OCI-LY1 (cell line): ENCODE results near the gene RAB11FIP4.

ENCODE experiments used
- H2AFZ ChIP-seq: fragments of 200-600 bp; sonication (generic), shearing (Covaris generic); 2 replicates; pipeline ENCODE4 v1.6.0; 2014; ENCODE audit warnings: antibody characterized with exemption, mild to moderate bottlenecking, low read length
- H3F3A ChIP-seq: fragments of 200-600 bp; sonication (generic), shearing (Covaris generic); 2 replicates; pipeline ENCODE4 v1.6.0; 2014; ENCODE audit warnings: mild to moderate bottlenecking, antibody characterized with exemption, low read length, moderate library complexity; ENCODE audit not compliant: insufficient read depth
- H3K27ac ChIP-seq: fragments of 200-600 bp; sonication (generic); 2 replicates; pipeline ENCODE4 v1.5.1; 2014; ENCODE audit warnings: low read length, mixed run types, mild to moderate bottlenecking, low read depth; ENCODE audit not compliant: poor library complexity, severe bottlenecking
- H3K27me3 ChIP-seq: fragments of 200-600 bp; sonication (generic); 2 replicates; pipeline ENCODE4 v1.6.0; 2014; ENCODE audit warnings: antibody characterized with exemption, mild to moderate bottlenecking, low read length, moderate library complexity; ENCODE audit not compliant: insufficient read depth
- H3K36me3 ChIP-seq: fragments of 200-600 bp; sonication (generic); 2 replicates; pipeline ENCODE4 v1.6.1; 2014; ENCODE audit warnings: mild to moderate bottlenecking, antibody characterized with exemption, low read length, moderate library complexity, mixed read lengths; ENCODE audit not compliant: insufficient read depth
- H3K4me1 ChIP-seq: fragments of 200-600 bp; sonication (generic); 2 replicates; pipeline ENCODE4 v1.5.1; 2014; ENCODE audit warnings: mild to moderate bottlenecking, low read length, moderate library complexity; ENCODE audit not compliant: insufficient read depth, severe bottlenecking
- H3K4me2 ChIP-seq: fragments of 200-600 bp; sonication (generic), shearing (Covaris generic); 2 replicates; pipeline ENCODE4 v1.6.1; 2014; ENCODE audit warnings: low read length
- H3K4me3 ChIP-seq: fragments of 200-600 bp; sonication (generic); 2 replicates; pipeline ENCODE4 v1.5.1; 2014; ENCODE audit warnings: low read length, low read depth, mild to moderate bottlenecking, mixed read lengths; ENCODE audit not compliant: poor library complexity, severe bottlenecking
- H3K79me2 ChIP-seq: fragments of 200-600 bp; shearing (Covaris generic); 2 replicates; pipeline ENCODE4 v1.6.1; 2016; ENCODE audit warnings: mixed run types, low read length, mixed read lengths; ENCODE audit not compliant: insufficient read depth
- H3K9ac ChIP-seq: fragments of 200-600 bp; sonication (generic), shearing (Covaris generic); 2 replicates; pipeline ENCODE4 v1.6.1; 2014; ENCODE audit warnings: mild to moderate bottlenecking, low read length, mixed read lengths
- H3K9me2 ChIP-seq: fragments of 200-600 bp; sonication (generic), shearing (Covaris generic); 2 replicates; pipeline ENCODE4 v1.6.1; 2014; ENCODE audit warnings: low read depth, mild to moderate bottlenecking, low read length, mixed read lengths
- H3K9me3 ChIP-seq: fragments of 200-600 bp; shearing (Covaris generic); 2 replicates; pipeline ENCODE4 v1.6.1; 2014; ENCODE audit warnings: low read length, mixed read lengths
- H4K20me1 ChIP-seq: fragments of 200-600 bp; sonication (generic), shearing (Covaris generic); 2 replicates; pipeline ENCODE4 v1.6.0; 2016; ENCODE audit warnings: mild to moderate bottlenecking, low read length; ENCODE audit not compliant: insufficient read depth
- EZH2 ChIP-seq: fragments of 200-600 bp; sonication (generic), shearing (Covaris generic); IDR thresholded peaks from 2 replicates; pipeline ENCODE4 v1.8.0; 2017; ENCODE audit warnings: borderline replicate concordance, mixed run types, mild to moderate bottlenecking, antibody characterized with exemption, low read length, moderate library complexity, mixed read lengths
- TF ChIP-seq, protein P1 (sequence below): fragments of 200-600 bp; sonication (generic), shearing (Covaris generic); IDR thresholded peaks from 2 replicates; pipeline ENCODE4 v1.5.1; 2017; ENCODE audit warnings: mild to moderate bottlenecking, antibody characterized with exemption, low read length, moderate library complexity, mixed read lengths

The RAB11FIP4 gene

DNA sequence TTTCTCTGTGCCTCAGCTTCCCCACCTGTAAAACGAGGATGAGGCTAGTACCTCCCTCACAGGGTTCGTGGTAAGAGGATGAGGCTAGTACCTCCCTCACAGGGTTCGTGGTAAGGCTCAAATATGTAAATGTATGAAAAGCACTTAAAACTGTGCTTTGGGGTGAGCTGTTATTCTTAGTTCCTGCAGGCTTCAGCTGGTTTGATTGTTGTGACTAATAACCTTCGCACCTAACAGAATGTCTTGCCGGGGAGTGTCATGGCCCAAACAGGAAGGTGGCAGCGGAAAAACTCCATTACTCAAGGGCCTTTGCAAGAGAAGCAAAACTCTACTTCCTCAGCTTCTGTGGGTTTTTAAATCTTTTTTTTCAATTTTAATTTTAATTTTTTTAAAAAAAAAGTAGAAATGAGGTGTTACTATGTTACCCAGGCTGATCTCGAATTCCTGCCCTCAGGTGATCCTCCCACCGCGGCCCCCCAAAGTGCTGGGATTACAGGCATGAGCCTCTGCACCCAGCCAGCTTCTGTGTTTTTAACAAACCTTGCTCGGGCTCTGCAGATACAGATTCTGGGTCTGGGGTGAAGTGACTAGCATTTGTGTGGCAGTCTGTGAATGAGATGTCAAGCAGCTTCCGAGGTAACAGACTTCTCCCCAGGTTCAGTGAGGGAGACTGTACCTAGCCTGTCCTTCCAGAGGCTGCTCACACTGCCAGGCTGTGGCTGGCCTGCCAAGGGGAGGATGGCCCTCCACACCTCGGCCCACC is 103.0 kb downstream of the RAB11FIP4 start:
- peaks cover 67% of the 10 kb centered on the region for H3K4me1 ChIP-seq
- H2AFZ ChIP-seq = no peak overlapping the region
- H3K9me2 ChIP-seq = no peaks in the 10 kb centered on the region
- H3K9me3 ChIP-seq = no peaks in the 10 kb centered on the region
- no peaks in the 10 kb centered on the region for H3F3A ChIP-seq
- TF ChIP-seq, protein P1, sequence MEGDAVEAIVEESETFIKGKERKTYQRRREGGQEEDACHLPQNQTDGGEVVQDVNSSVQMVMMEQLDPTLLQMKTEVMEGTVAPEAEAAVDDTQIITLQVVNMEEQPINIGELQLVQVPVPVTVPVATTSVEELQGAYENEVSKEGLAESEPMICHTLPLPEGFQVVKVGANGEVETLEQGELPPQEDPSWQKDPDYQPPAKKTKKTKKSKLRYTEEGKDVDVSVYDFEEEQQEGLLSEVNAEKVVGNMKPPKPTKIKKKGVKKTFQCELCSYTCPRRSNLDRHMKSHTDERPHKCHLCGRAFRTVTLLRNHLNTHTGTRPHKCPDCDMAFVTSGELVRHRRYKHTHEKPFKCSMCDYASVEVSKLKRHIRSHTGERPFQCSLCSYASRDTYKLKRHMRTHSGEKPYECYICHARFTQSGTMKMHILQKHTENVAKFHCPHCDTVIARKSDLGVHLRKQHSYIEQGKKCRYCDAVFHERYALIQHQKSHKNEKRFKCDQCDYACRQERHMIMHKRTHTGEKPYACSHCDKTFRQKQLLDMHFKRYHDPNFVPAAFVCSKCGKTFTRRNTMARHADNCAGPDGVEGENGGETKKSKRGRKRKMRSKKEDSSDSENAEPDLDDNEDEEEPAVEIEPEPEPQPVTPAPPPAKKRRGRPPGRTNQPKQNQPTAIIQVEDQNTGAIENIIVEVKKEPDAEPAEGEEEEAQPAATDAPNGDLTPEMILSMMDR = no peak
- TF ChIP-seq EZH2 = no peak
- H3K36me3 ChIP-seq = no peaks in the 10 kb centered on the region
- H3K4me3 ChIP-seq = peak overlapping the region; percentile 23
- H3K27ac ChIP-seq = peak overlapping the region; percentile 97
- peak overlapping the region; percentile 44; the same call in 1 of the 2 replicates for H3K9ac ChIP-seq
- no peaks in the 10 kb centered on the region for H3K27me3 ChIP-seq
- H4K20me1 ChIP-seq = no peaks in the 10 kb centered on the region
- peak overlapping the region; percentile 51; the same call in 1 of the 2 replicates for H3K4me2 ChIP-seq
- H3K79me2 ChIP-seq = 0 out of 2 replicates have a peak, but pooled peaks cover 3% of the 10 kb centered on the region

GRCh38 chr17:31495022-31495885 is 103.8 kb downstream of the RAB11FIP4 start:
- Histone ChIP-seq H3K36me3 (no peaks in the 10 kb centered on the region), H4K20me1 (no peaks in the 10 kb centered on the region), H3K9ac (peak overlapping the region; percentile 44; the same call in 1 of the 2 replicates), H3K4me3 (peak overlapping the region; percentile 23), H3F3A (no peaks in the 10 kb centered on the region), H3K79me2 (0 out of 2 replicates have a peak, but pooled peaks cover 3% of the 10 kb centered on the region), H3K4me1 (peaks cover 59% of the 10 kb centered on the region), H2AFZ (no peak overlapping the region), H3K27ac (peak overlapping the region; percentile 97), H3K4me2 (peak overlapping the region; percentile 51; the same call in 1 of the 2 replicates), H3K9me3 (no peaks in the 10 kb centered on the region), H3K9me2 (no peaks in the 10 kb centered on the region), H3K27me3 (no peaks in the 10 kb centered on the region)
- TF ChIP-seq, protein P1 = no peak
- TF ChIP-seq EZH2 = no peak

- H3F3A ChIP-seq = no peaks in the 10 kb centered on the region
- no peak overlapping the region for H3K4me3 ChIP-seq
- H3K9me3 ChIP-seq = no peaks in the 10 kb centered on the region
- H3K27me3 ChIP-seq = no peaks in the 10 kb centered on the region
- no peaks in the 10 kb centered on the region for H3K36me3 ChIP-seq
- H2AFZ ChIP-seq = no peak overlapping the region
- peak overlapping the region; percentile 97 for H3K27ac ChIP-seq
- H3K4me1 ChIP-seq = peaks cover 50% of the 10 kb centered on the region
- no peak overlapping the region for H3K9ac ChIP-seq
- peak overlapping the region; percentile 51; the same call in 1 of the 2 replicates for H3K4me2 ChIP-seq
- H3K9me2 ChIP-seq = no peaks in the 10 kb centered on the region
- TF ChIP-seq EZH2 = no peak
- TF ChIP-seq, protein P1 = no peak
- 0 out of 2 replicates have a peak, but pooled peaks cover 3% of the 10 kb centered on the region for H3K79me2 ChIP-seq
- H4K20me1 ChIP-seq = no peaks in the 10 kb centered on the region
Observed at GRCh38 chr17:31496097-31496496, 104.6 kb downstream of the RAB11FIP4 start.
